ENCODE measurements around the gene IRF1.
"Not testable (repeated sequence)": the region's sequence is repeated elsewhere in the genome, so short reads cannot be mapped to it uniquely, and the experiment has no call there.

IRF1 gene

DNA sequence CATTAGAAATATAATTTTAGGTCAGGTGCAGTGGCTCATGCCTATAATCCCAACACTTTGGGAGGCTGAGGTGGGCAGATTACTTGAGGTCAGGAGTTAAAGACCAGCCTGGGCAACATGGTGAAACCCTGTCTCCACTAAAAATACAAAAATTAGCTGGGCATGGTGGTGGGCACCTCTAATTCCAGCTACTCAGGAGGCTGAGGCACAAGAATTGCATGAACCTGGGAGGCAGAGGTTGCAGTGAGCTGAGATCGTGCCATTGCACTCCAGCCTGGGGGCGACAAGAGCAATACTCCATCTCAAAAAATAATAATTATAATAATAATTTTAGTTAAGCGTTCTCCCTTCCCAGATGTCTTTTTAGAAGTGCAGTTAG lies 52.3 kb downstream of the IRF1 start:
- DNase-seq, result not testable (repeated sequence)

- peak; percentile 80 to 94 (median 93) for DNase-seq
These were observed 52.8 kb downstream of the IRF1 start for GRCh38 chr5:132437604-132438266.

DNA sequence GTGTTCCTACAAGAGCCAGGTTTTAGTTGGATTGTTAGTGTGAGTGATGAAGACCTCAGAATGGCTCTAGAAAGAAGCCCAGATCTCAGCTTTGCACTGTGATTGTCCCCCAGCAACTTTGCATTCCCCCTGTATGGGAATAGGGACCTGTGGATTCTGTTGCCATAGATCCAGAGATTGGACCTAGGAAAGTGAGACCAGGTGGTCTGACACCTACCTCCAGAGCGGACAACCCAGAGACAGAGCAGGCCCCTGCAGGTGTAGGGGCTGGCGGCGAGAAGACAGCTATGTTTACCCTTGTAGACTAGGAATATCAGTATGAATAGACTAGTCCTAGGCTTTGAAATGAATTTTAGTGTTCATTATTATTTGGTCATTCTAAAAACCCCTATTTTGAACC lies 53.6 kb downstream of the IRF1 start:
- no peak for DNase-seq

DNA sequence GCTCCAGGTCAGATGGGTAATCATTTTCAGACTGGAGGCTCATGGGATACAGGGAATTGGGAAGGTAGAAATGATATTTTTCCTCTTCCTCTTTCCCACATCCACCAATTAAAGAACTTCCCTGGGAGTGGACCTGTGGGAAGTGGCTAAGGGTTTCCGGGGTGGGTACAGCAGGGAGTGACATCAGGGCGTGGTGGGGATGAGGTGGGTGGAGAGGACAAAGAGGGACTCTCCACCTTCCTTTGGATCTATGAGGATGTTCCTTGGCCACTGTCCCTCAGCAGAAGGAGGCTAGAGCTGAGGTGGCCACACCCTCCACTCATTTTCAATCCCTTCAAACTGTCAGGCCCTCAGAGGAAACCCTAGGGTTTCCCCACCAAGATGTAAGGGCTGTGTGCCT lies 54.7 kb downstream of the IRF1 start:
- peak in 3 of 4 experiments; percentile 67 to 79 (median 68) for DNase-seq

GRCh38 chr5:132435447-132435846 lies 55.1 kb downstream of the IRF1 start:
- DNase-seq, result no peak

- DNase-seq, result no peak
These were observed 55.9 kb downstream of the IRF1 start for GRCh38 chr5:132434416-132435286.

GRCh38 chr5:132433141-132433540 lies 57.4 kb downstream of the IRF1 start:
- DNase-seq, result no peak

DNA sequence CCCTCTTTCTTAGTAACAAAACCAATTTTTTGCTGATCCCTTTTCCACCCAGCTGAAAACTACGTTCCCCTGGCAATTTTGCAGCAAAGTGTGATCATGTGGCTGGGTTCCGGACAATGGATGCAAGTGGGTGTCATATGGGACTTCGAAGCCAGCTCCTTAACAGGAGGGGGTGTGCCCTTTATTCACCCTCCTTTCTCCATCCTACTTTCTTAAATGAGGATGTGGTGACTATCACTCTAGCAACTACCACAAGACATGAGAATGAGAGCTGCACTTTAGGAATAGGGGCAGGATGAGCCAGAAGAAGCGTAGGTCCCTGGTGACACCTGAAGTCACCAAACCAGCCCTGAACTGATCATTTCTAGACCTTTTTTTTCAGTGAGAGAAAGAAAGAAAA lies 58.9 kb downstream of the IRF1 start:
- DNase-seq, result peak in 3 of 4 experiments; percentile 52 to 62 (median 62)
